Neural cell (in vitro differentiated cells): Measurements from ENCODE around the gene CNTD1. TPM values are rescaled to one million over a fixed set of nuclear protein-coding genes. Genes with fewer than 3 reads are reported as not detected.

ENCODE experiments used
- H2AFZ ChIP-seq: fragments of 200-600, 300-800 bp; sonication (generic), shearing (Covaris generic); 2 replicates; pipeline ENCODE4 v1.6.0; 2014; ENCODE audit warnings: low read depth, mild to moderate bottlenecking, antibody characterized with exemption, low read length, moderate library complexity
- H3F3A ChIP-seq: fragments of 200-600 bp; shearing (Covaris generic); 2 replicates; pipeline ENCODE4 v1.6.1; 2016; ENCODE audit warnings: mild to moderate bottlenecking, moderate library complexity, mixed read lengths, antibody characterized with exemption, low read length; ENCODE audit not compliant: insufficient read depth, poor library complexity, severe bottlenecking
- H3K27ac ChIP-seq: fragments of 200-600, 300-800 bp; sonication (generic), shearing (Covaris generic); 2 replicates; pipeline ENCODE4 v1.5.1; 2014; ENCODE audit warnings: mild to moderate bottlenecking, low read length, moderate library complexity
- H3K27me3 ChIP-seq: fragments of 300-800, 200-600 bp; sonication (generic), shearing (Covaris generic); 2 replicates; pipeline ENCODE4 v1.6.0; 2014; ENCODE audit warnings: mild to moderate bottlenecking, low read depth, low read length, moderate library complexity; ENCODE audit not compliant: insufficient read depth
- H3K36me3 ChIP-seq: fragments of 300-800, 200-600 bp; sonication (generic), shearing (Covaris generic); 2 replicates; pipeline ENCODE4 v1.5.1; 2014; ENCODE audit warnings: mild to moderate bottlenecking, antibody characterized with exemption, low read length, moderate library complexity; ENCODE audit not compliant: insufficient read depth
- H3K4me2 ChIP-seq: fragments of 300-800, 200-600 bp; sonication (generic), shearing (Covaris generic); 2 replicates; pipeline ENCODE4 v1.6.0; 2014; ENCODE audit warnings: mild to moderate bottlenecking, low read length
- H3K4me3 ChIP-seq: fragments of 300-800, 200-600 bp; sonication (generic), shearing (Covaris generic); 2 replicates; pipeline ENCODE4 v1.5.1; 2014; ENCODE audit warnings: mild to moderate bottlenecking, low read length, moderate library complexity
- H3K79me2 ChIP-seq: fragments of 200-600 bp; shearing (Covaris generic); replicated peaks from 2 replicates; pipeline ENCODE4 v1.6.0; 2014; ENCODE audit warnings: mild to moderate bottlenecking, low read length, moderate library complexity; ENCODE audit not compliant: insufficient read depth
- H3K9ac ChIP-seq: fragments of 300-800, 200-600 bp; sonication (generic), shearing (Covaris generic); 2 replicates; pipeline ENCODE4 v1.6.1; 2016; ENCODE audit warnings: mild to moderate bottlenecking, low read length, mixed read lengths
- H3K9me2 ChIP-seq: fragments of 200-600 bp; shearing (Covaris generic); 2 replicates; pipeline ENCODE4 v1.6.1; 2016; ENCODE audit warnings: mild to moderate bottlenecking, low read length, mixed read lengths; ENCODE audit not compliant: insufficient read depth
- H3K9me3 ChIP-seq: fragments of 200-600, 300-800 bp; sonication (generic), shearing (Covaris generic); 2 replicates; pipeline ENCODE4 v1.6.1; 2016; ENCODE audit warnings: mild to moderate bottlenecking, mixed run types, low read length, moderate library complexity, mixed read lengths
- H4K20me1 ChIP-seq: fragments of 200-600 bp; shearing (Covaris generic); 2 replicates; pipeline ENCODE4 v1.6.1; 2016; ENCODE audit warnings: mild to moderate bottlenecking, mixed run types; ENCODE audit not compliant: insufficient read depth
- CTCF ChIP-seq: fragments of 450-650 bp; IDR thresholded peaks from 2 replicates; pipeline ENCODE4 v1.5.1; 2014; ENCODE audit warnings: antibody characterized with exemption, mild to moderate bottlenecking, moderate library complexity; ENCODE audit not compliant: poor library complexity, severe bottlenecking
- EP300 ChIP-seq: fragments of 450-650 bp; conservative IDR thresholded peaks from 2 replicates; pipeline ENCODE4 v1.6.1; 2014; ENCODE audit warnings: antibody characterized with exemption, mild to moderate bottlenecking, moderate library complexity; ENCODE audit not compliant: poor library complexity, severe bottlenecking
- EZH2 ChIP-seq: fragments of 200-600, 300-800 bp; shearing (Covaris generic), sonication (generic); IDR thresholded peaks from 2 replicates; pipeline ENCODE4 v1.6.1; 2014; ENCODE audit warnings: antibody characterized with exemption, low read length, borderline replicate concordance, mild to moderate bottlenecking; ENCODE audit not compliant: insufficient read depth, poor library complexity, severe bottlenecking
- MXI1 ChIP-seq: fragments of 450-650 bp; conservative IDR thresholded peaks from 2 replicates; pipeline ENCODE4 v1.6.1; 2014; ENCODE audit warnings: antibody characterized with exemption, mild to moderate bottlenecking; ENCODE audit not compliant: poor library complexity, severe bottlenecking
- POLR2AphosphoS5 ChIP-seq: IDR thresholded peaks from 2 replicates; pipeline ENCODE4 v1.6.1; 2012
- RAD21 ChIP-seq: fragments of 450-650 bp; conservative IDR thresholded peaks from 2 replicates; pipeline ENCODE4 v1.6.1; 2014; ENCODE audit warnings: antibody characterized with exemption, mild to moderate bottlenecking, moderate library complexity
- REST ChIP-seq: IDR thresholded peaks from 2 replicates; pipeline ENCODE4 v1.6.1; 2012; ENCODE audit warnings: borderline replicate concordance
- SMC3 ChIP-seq: fragments of 450-650 bp; conservative IDR thresholded peaks from 2 replicates; pipeline ENCODE4 v1.6.1; 2014; ENCODE audit warnings: antibody characterized with exemption, mild to moderate bottlenecking, moderate library complexity; ENCODE audit not compliant: poor library complexity
- TAF1 ChIP-seq: IDR thresholded peaks from 2 replicates; pipeline ENCODE4 v1.6.1; 2012; ENCODE audit warnings: low read depth
- polyA plus RNA-seq: library from polyadenylated mRNA; depleted of rRNA; stranded (reverse); fragments of >200 nt; gene quantifications from 2 replicates; pipeline ENCODE4 v1.2.3, GENCODE V29; 2014

CNTD1 gene
- polyA plus RNA-seq, 1 donor from 2014 or later = 0.21 TPM

GRCh38 chr17:42782166-42783061 lies 16.2 kb upstream of the CNTD1 start:
- Histone ChIP-seq H4K20me1 (no peaks in the 10 kb centered on the region), H3K9ac (no peak overlapping the region), H3K27ac (no peak overlapping the region), H3K9me2 (no peaks in the 10 kb centered on the region), H3K9me3 (no peaks in the 10 kb centered on the region), H3K36me3 (no peaks in the 10 kb centered on the region), H3F3A (no peaks in the 10 kb centered on the region), H3K4me2 (no peak overlapping the region), H3K79me2 (no peaks in the 10 kb centered on the region), H3K4me3 (no peak overlapping the region), H2AFZ (no peak overlapping the region), H3K27me3 (peaks cover 37% of the 10 kb centered on the region)
- no peak for TF ChIP-seq RAD21
- TF ChIP-seq POLR2AphosphoS5 = no peak
- no peak for TF ChIP-seq EP300
- TF ChIP-seq EZH2 = no peak
- TF ChIP-seq REST = no peak

DNA sequence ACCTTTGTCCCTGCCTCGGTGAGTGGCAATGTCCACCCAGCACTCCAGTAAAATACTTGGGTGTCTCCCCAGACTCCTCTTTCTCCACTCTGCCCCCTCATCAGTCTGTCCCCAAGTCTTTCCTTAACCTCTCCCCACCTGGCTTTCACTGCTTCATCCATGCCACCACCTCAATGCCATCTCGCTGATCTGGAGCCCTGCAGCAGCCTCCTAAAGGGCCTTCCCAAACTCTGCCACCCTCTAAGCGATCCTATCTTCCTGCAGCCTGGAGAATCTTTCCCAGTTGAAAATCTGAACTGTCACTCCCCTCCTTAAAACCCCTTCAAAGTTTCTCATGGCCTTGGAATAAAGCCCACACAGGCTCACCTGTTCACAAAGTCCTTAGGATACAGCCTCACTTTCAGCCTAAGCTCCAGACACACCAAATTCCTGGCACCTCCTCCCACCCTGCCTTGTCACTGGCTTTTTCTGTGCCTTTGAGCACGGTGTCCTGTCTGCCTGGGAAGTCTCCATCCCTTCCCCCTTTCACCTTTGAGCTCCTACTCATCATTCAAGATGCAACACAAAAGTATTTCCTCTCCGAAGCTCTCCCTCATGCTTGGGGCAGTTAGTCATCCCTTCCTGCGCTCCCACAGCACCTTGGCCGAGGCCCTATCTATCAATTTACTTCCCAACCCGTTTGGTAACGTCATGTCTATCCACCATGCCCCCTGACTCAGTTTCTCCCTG lies 15.4 kb upstream of the CNTD1 start:
- H3K9me2 ChIP-seq = no peaks in the 10 kb centered on the region
- no peak overlapping the region for H3K4me3 ChIP-seq
- no peak overlapping the region for H2AFZ ChIP-seq
- H3K4me2 ChIP-seq = no peak overlapping the region
- H3F3A ChIP-seq = no peaks in the 10 kb centered on the region
- H3K27me3 ChIP-seq = peaks cover 37% of the 10 kb centered on the region
- H3K9ac ChIP-seq = no peak overlapping the region
- no peak overlapping the region for H3K27ac ChIP-seq
- H4K20me1 ChIP-seq = no peaks in the 10 kb centered on the region
- H3K36me3 ChIP-seq = no peaks in the 10 kb centered on the region
- no peaks in the 10 kb centered on the region for H3K9me3 ChIP-seq
- no peak for TF ChIP-seq EZH2
- TF ChIP-seq TAF1 = no peak
- TF ChIP-seq MXI1 = no peak
- TF ChIP-seq EP300 = no peak
- no peak for TF ChIP-seq CTCF
- no peak for TF ChIP-seq REST
- TF ChIP-seq RAD21 = no peak
- TF ChIP-seq SMC3 = no peak
- H3K79me2 ChIP-seq = no peaks in the 10 kb centered on the region
